ENCODE data around the gene SCRN3.

The SCRN3 gene

DNA sequence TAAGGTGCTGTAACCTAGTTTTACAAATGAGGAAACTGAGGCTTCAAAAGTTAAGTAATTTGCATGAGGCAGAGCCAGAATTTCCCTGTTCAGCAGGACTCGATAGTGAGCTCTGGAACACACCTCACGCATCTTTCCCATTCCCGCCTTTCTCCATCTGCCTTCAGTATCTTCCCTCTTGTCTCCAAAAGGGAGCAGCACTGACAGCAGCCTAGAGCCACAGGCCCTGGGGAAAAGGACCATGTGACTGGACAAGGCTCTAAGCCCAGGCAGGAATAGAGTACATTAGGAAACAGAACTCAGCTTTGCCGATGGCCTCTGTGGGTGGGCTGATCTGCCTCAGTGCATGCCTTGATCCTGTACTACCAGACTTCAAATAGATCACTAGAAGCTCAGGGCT, 69.8 kb downstream of the SCRN3 start:
- TF ChIP-seq, protein P1, sequence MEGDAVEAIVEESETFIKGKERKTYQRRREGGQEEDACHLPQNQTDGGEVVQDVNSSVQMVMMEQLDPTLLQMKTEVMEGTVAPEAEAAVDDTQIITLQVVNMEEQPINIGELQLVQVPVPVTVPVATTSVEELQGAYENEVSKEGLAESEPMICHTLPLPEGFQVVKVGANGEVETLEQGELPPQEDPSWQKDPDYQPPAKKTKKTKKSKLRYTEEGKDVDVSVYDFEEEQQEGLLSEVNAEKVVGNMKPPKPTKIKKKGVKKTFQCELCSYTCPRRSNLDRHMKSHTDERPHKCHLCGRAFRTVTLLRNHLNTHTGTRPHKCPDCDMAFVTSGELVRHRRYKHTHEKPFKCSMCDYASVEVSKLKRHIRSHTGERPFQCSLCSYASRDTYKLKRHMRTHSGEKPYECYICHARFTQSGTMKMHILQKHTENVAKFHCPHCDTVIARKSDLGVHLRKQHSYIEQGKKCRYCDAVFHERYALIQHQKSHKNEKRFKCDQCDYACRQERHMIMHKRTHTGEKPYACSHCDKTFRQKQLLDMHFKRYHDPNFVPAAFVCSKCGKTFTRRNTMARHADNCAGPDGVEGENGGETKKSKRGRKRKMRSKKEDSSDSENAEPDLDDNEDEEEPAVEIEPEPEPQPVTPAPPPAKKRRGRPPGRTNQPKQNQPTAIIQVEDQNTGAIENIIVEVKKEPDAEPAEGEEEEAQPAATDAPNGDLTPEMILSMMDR (IDR thresholded peaks at IDR 0.05; ENCODE audit: extremely low read depth, insufficient read depth, missing control alignments), result no peak
- in situ Hi-C loops (cut with MboI; ENCODE audit: low pct_unique_long_range_greater_than_20kb, low sequenced_read_pairs, unreplicated experiment), result loop anchor here (10.0 kb wide), 2 partner anchors 59 to 229 kb away; no protein-coding TSS in a partner anchor
- DNase-seq (ENCODE audit: low spot score), result no peak

DNA sequence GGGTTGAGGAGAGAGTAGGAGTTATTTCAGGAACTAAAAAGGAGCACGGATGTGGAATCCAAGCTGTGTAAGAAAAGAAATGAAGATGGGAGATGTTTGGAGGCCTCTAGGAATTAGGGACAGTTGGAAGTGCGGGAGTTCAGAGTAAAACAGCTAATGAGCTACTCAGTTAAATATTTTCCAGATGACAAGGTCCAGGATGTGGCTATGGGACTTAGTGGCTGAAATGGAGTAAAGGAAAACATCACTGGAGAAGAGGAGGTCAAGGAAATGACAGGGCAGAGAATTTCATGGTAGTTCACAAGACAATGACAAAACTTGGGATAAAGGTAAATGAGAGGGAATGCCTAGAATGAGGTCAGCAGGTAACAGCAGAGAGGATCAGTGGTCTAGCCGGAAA, 78.3 kb downstream of the SCRN3 start:
- TF ChIP-seq, protein P1 (IDR thresholded peaks at IDR 0.05; ENCODE audit: extremely low read depth, insufficient read depth, missing control alignments), result no peak
- in situ Hi-C loops (cut with MboI; ENCODE audit: low pct_unique_long_range_greater_than_20kb, low sequenced_read_pairs, unreplicated experiment), result no loop called here
- DNase-seq (ENCODE audit: low spot score), result no peak

DNA sequence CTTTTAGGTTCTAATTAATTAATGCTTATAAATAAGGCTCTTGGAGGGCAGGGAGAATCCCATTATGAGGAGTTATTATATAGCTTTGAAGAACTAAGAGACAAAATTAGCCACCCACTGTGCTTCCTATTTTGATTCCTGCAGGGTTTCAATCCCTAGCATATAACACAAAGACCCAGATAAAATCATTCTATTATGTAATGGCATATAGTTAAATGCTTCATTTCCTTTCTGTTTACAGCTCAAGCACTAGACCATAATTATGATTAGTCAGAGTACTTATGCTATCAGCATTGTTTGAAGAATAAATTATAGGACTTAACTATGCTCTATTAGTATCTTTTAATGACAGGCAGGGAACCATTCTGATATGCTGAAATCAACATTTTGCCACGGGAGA, 82.2 kb downstream of the SCRN3 start:
- in situ Hi-C loops (cut with MboI; ENCODE audit: low pct_unique_long_range_greater_than_20kb, low sequenced_read_pairs, unreplicated experiment), result no loop called here
- DNase-seq (ENCODE audit: low spot score), result no peak
- TF ChIP-seq, protein P1 (IDR thresholded peaks at IDR 0.05; ENCODE audit: extremely low read depth, insufficient read depth, missing control alignments), result no peak
